PC-3 (cell line): ENCODE data around the gene STIMATE.

Experiments used
- CTCF ChIP-seq: fragments of 300-600 bp; sonication (generic); conservative IDR thresholded peaks from 2 replicates; pipeline ENCODE4 v1.5.1; 2017; ENCODE audit warnings: antibody characterized with exemption, low read depth, mild to moderate bottlenecking, low read length
- EZH2phosphoT487 ChIP-seq: fragments of 300-600 bp; sonication (generic); IDR thresholded peaks from 2 replicates; pipeline ENCODE4 v1.6.1; 2018; ENCODE audit warnings: mild to moderate bottlenecking, antibody characterized with exemption, low read length, borderline replicate concordance

- no peak for TF ChIP-seq CTCF
- no peak for TF ChIP-seq EZH2phosphoT487
These were observed 86.4 kb downstream of the STIMATE start for GRCh38 chr3:52810923-52811322.
